Activated CD8-positive, alpha-beta T cell treated with anti-CD3 and anti-CD28 coated beads for 36 hours (primary cell): ENCODE measurements around the gene FSCN2. TPM values are rescaled to one million over a fixed set of nuclear protein-coding genes. Genes with fewer than 3 reads are reported as not detected.

ENCODE experiments used
- ATAC-seq: fragments of 200-7000 bp; cut with Tn5 transposase; one replicate; pipeline ENCODE4 v1.10.0; 2021; ENCODE audit warnings: mild to moderate bottlenecking, moderate library complexity
- CTCF ChIA-PET: fragments of 350-600 bp; sonication (Branson Sonifier 250); formaldehyde crosslinking; loops from one replicate; lab custom pipeline; 2021; ENCODE audit warnings: antibody characterized with exemption; lab: Charles Lee
- POLR2A ChIA-PET: fragments of 350-600 bp; sonication (Branson Sonifier 250); formaldehyde crosslinking; loops from one replicate; lab custom pipeline; 2021; ENCODE audit warnings: antibody characterized with exemption; lab: Charles Lee
- DNase-seq: peaks from one replicate; pipeline ENCODE4 v3.0.0-alpha.2; 2020
- H3K27ac Mint-ChIP-seq: one replicate; pipeline ENCODE4 v1.8.0; 2021; ENCODE audit warnings: mild to moderate bottlenecking, mixed read lengths
- H3K27me3 Mint-ChIP-seq: one replicate; pipeline ENCODE4 v1.8.0; 2021; ENCODE audit warnings: mixed read lengths
- H3K36me3 Mint-ChIP-seq: one replicate; pipeline ENCODE4 v1.8.0; 2021; ENCODE audit warnings: low read depth, mixed read lengths
- H3K4me1 Mint-ChIP-seq: one replicate; pipeline ENCODE4 v1.8.0; 2021; ENCODE audit warnings: low read depth, mixed read lengths
- H3K4me3 Mint-ChIP-seq: one replicate; pipeline ENCODE4 v1.8.0; 2021; ENCODE audit warnings: mild to moderate bottlenecking, moderate library complexity, mixed read lengths
- H3K9me3 Mint-ChIP-seq: one replicate; pipeline ENCODE4 v1.8.0; 2021; ENCODE audit warnings: mixed read lengths
- intact Hi-C: fragments of 100-400 bp; cut with micrococcal nuclease; formaldehyde crosslinking; loops from one replicate; pipeline ENCODE4 v1.10.0; 2022
- total RNA-seq, 2 experiments: library from RNA; stranded (reverse); gene quantifications; one replicate each; pipeline ENCODE4 v1.2.3, GENCODE V29; 2021
- TF ChIP-seq, protein P1 (sequence below): fragments of 200-600 bp; IDR thresholded peaks from one replicate; pipeline ENCODE4 v1.8.0; 2022; ENCODE audit warnings: antibody characterized with exemption, mild to moderate bottlenecking

The FSCN2 gene
- total RNA-seq, 2 experiments from 2014 or later: 0.32 TPM; not detected in 1

GRCh38 chr17:81577278-81578000, 49.3 kb downstream of the FSCN2 start:
- intact Hi-C loops: no loop called here
- DNase-seq (no peak), ATAC-seq (no peak)
- Mint-ChIP-seq H3K27ac (peak overlapping the region; percentile 32), H3K4me3 (no peak overlapping the region), H3K36me3 (peaks cover 31% of the 10 kb centered on the region), H3K4me1 (peaks cover 19% of the 10 kb centered on the region), H3K9me3 (no peaks in the 10 kb centered on the region), H3K27me3 (no peaks in the 10 kb centered on the region)
- TF ChIP-seq, protein P1, sequence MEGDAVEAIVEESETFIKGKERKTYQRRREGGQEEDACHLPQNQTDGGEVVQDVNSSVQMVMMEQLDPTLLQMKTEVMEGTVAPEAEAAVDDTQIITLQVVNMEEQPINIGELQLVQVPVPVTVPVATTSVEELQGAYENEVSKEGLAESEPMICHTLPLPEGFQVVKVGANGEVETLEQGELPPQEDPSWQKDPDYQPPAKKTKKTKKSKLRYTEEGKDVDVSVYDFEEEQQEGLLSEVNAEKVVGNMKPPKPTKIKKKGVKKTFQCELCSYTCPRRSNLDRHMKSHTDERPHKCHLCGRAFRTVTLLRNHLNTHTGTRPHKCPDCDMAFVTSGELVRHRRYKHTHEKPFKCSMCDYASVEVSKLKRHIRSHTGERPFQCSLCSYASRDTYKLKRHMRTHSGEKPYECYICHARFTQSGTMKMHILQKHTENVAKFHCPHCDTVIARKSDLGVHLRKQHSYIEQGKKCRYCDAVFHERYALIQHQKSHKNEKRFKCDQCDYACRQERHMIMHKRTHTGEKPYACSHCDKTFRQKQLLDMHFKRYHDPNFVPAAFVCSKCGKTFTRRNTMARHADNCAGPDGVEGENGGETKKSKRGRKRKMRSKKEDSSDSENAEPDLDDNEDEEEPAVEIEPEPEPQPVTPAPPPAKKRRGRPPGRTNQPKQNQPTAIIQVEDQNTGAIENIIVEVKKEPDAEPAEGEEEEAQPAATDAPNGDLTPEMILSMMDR: no peak
- POLR2A ChIA-PET: interaction anchor here (1.2 to 1.3 kb wide), 2 partner anchors 23 to 89 kb away, joined by 3 read pairs; partner anchors contain the start of genes CCDC137 and OXLD1
- CTCF ChIA-PET: interaction anchor here (1.3 kb wide), 1 partner anchor 24 kb away, joined by 3 read pairs; no protein-coding TSS in a partner anchor

- Mint-ChIP-seq H3K9me3 (no peaks in the 10 kb centered on the region), H3K4me1 (peaks cover 19% of the 10 kb centered on the region), H3K27me3 (no peaks in the 10 kb centered on the region), H3K27ac (peak overlapping the region; percentile 32), H3K36me3 (peaks cover 28% of the 10 kb centered on the region), H3K4me3 (no peak overlapping the region)
- no peak for ATAC-seq
- CTCF ChIA-PET: interaction anchor here (1.3 kb wide), 1 partner anchor 23 kb away, joined by 3 read pairs; no protein-coding TSS in a partner anchor
- TF ChIP-seq, protein P1: no peak
- no peak for DNase-seq
- POLR2A ChIA-PET: interaction anchor here (0.7 to 1.3 kb wide), 3 partner anchors 12 to 89 kb away, joined by 3 read pairs; partner anchors contain the start of genes CCDC137 and OXLD1
- intact Hi-C loops: no loop called here
Observed at GRCh38 chr17:81578038-81578441, 49.9 kb downstream of the FSCN2 start.

DNA sequence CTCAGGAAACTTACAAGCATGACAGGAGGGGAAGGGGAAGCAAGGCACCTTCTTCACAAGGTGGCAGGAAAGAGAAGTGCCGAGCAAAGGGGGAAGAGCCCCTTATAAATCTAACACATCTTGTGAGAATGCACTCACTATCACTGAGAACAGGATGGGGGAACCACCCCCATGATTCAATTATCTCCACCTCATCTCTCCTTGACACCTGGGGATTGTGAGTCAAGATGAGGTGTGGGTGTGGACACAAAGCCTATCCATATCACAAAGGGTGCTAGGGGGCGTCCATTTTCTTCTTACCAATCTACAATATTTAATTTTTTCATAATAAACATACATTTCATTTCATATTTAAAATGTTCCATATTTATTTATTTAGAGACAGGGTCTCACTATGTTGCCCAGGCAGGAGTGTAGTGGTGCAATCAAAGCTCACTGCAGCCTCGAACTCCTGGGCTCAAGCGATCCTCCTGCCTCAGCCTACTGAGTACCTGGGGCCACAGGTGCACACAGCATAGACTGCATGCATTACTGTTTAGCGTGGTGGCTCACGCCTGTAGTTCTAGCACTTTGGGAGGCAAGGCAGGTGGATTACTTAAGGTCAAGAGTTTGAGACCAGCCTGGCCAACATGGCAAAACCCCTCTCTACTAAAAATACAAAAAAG, 50.5 kb downstream of the FSCN2 start:
- Mint-ChIP-seq H3K4me3 (no peak overlapping the region), H3K36me3 (peaks cover 32% of the 10 kb centered on the region), H3K4me1 (peaks cover 19% of the 10 kb centered on the region), H3K27me3 (no peaks in the 10 kb centered on the region), H3K9me3 (no peaks in the 10 kb centered on the region), H3K27ac (no peak overlapping the region)
- TF ChIP-seq, protein P1: no peak
- ATAC-seq (peak; percentile 95), DNase-seq (peak; percentile 54)
- CTCF ChIA-PET: interaction anchor here (1.0 to 1.8 kb wide), 3 partner anchors 9 to 23 kb away, joined by 3 to 11 read pairs (median 3); no protein-coding TSS in a partner anchor
- POLR2A ChIA-PET: interaction anchor here (0.7 to 1.2 kb wide), 3 partner anchors 13 to 124 kb away, joined by 3 read pairs; partner anchors contain the start of genes CCDC137 and OXLD1
- intact Hi-C loops: no loop called here

GRCh38 chr17:81579298-81579697, 51.1 kb downstream of the FSCN2 start:
- H3K27ac Mint-ChIP-seq: no peak overlapping the region
- peaks cover 38% of the 10 kb centered on the region for H3K36me3 Mint-ChIP-seq
- H3K4me3 Mint-ChIP-seq: no peak overlapping the region
- H3K9me3 Mint-ChIP-seq: no peaks in the 10 kb centered on the region
- DNase-seq: no peak
- POLR2A ChIA-PET: interaction anchor here (0.9 kb wide), 1 partner anchor 123 kb away, joined by 3 read pairs; no protein-coding TSS in a partner anchor
- TF ChIP-seq, protein P1: no peak
- CTCF ChIA-PET: interaction anchor here (1.0 to 1.8 kb wide), 3 partner anchors 10 to 22 kb away, joined by 3 to 11 read pairs (median 3); no protein-coding TSS in a partner anchor
- peaks cover 19% of the 10 kb centered on the region for H3K4me1 Mint-ChIP-seq
- H3K27me3 Mint-ChIP-seq: no peaks in the 10 kb centered on the region
- intact Hi-C loops: no loop called here
- ATAC-seq: no peak
